Measurements from ENCODE around the gene ISG20L2.

DNA sequence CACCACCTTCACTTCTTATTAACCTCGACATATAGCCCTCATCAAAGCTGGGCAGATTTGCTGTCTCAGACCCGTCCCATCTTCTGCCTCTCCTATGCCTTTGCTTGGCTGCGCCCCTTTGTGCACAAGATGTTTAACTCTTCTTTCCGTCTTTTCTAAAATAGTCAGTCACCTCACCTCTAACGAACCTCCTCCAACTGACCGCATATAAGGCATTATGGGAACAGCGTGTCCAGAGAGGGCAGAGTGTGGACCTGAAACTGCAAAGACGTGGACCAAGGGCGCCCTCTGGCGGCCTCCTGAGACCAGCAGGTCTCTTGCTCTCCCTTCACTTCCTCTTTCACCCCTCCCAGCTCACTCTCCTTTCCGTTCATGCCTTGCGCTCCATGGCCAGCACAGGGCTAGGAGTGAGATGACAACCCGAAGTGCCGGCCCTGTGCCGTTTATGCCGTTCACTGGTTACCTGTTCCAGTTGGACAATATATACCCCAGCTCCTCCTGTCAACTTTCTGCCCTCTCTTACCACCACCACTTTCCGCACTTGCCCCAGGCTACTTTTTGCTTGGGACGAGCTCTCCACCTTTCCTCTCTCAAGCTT, 2.8 kb downstream of the ISG20L2 start:
- no peak for TF ChIP-seq POLR2A (IDR thresholded peaks at IDR 0.05)
- TF ChIP-seq CTCF (IDR thresholded peaks at IDR 0.05), result peak; percentile 80 to 95 (median 93)
